GM12865 (cell line): ENCODE data around the gene ADAMTS14.

Experiments
- DNase-seq: peaks from one replicate; pipeline ENCODE4 v3.0.0; 2010; ENCODE audit warnings: low read depth
- H3K4me3 ChIP-seq: 2 replicates; pipeline ENCODE4 v1.5.1; 2011; ENCODE audit warnings: mild to moderate bottlenecking, low read depth, low read length, control low read depth
- CTCF ChIP-seq: IDR thresholded peaks from 2 replicates; pipeline ENCODE4 v1.5.1; 2011; ENCODE audit warnings: low read length, control low read depth, low read depth, inconsistent platforms; ENCODE audit not compliant: insufficient read depth; ENCODE audit errors: missing control alignments

The ADAMTS14 gene

DNA sequence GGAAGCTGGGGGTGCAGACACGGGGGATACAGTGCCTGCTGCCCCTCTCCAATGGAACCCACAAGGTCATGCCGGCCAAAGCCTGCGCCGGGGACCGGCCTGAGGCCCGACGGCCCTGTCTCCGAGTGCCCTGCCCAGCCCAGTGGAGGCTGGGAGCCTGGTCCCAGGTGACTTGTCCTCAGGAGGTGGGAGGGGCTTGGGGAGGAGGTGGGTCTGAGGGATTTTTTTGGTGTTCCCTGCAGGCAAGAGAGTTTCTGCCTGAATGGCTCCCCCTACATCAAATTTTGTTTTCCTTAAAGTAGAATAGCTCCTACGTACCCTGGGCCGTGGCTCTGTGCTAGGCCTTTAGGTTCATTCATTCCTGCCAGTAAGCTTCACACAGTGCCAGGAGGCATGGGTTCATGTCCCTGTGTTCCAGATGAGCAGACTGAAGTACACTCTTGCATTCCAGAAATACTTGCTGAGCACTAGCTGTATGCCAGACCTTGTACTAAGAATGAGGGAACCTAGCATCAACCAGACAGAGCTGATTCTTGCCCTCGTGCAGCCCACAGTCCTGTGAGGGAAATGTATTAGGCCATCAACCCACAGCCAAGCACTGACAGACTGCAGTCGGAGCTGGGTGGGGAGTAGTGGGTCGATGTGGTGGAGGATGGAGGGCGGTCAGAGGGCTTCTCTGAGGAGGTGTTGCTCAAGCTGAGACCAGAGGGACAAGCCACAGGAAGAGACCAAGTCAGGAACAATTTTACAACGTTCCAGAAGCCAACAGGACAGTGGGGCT lies 81.7 kb downstream of the ADAMTS14 start:
- no peak overlapping the region for H3K4me3 ChIP-seq
- TF ChIP-seq CTCF = no peak
- DNase-seq = no peak

DNA sequence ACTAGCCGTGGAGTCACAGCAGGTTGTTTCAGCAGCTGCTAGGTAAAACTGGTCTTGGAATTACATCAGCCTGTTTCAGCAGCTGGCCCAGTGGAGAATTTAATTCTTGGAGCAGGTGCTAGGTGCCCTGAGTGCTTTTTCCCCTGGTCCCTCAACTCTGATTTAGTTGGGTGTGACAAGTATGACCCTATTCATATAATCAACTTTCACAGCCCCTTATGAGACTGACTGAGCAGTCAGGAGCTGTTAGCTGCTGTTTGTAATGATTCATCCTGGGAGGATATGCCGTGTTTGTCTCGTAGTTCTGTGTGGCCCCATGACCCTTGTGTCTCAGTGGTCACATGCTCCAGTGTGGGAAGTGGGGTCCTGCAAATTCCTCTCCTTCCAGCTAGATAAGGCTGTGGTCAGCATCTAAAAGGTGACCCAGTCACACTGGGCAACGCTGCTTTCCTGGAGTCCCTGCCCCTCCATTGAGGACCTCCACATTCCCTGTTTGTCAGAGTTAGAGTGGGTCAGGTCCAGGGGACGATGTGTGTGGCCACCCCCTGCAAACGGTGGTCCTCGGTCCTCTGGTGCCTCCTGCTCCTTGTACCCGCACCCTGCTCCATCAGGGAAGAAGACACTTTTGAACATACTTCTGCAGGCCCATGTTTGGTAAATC lies 84.5 kb downstream of the ADAMTS14 start:
- no peak for TF ChIP-seq CTCF
- H3K4me3 ChIP-seq = no peak overlapping the region
- DNase-seq = no peak

- H3K4me3 ChIP-seq = no peak overlapping the region
- no peak for TF ChIP-seq CTCF
- no peak for DNase-seq
Measured at GRCh38 chr10:70757856-70758255, 85.5 kb downstream of the ADAMTS14 start.

DNA sequence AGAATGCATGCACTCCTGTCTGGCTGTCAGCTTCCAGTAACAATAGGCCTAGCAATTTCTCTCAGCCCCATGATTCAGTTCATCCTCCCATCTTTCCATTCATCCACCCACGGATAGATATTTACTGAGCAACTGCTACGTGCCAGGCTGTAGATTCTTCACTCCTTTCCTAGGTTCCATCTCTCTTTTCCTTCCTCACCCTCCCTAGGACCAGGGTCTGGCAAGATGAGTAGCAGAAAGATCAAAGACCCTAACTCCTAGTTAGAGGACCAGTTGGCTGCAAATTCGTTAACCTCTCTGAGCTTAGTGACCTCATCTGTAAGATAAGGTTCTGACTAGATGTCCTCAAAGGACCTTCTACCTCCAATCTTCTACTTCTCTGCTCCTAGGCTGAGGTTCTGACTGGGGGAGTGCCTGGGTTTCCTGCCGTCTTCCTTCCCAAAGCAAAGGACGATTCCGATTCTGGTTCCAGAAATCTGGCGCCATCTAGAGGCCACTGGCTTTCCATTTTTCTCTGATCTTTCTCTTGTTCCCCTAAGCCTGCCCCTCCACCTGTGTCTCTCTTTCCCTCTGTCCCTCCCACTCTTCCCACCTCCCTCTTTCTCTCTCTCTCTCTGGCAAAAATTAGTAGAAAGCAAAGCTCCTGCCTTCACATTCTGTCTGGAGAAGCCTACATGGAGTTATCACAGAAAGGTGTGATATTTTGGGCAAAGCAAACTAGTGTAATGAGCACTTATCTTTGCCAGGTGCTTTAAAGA lies 86.6 kb downstream of the ADAMTS14 start:
- no peak overlapping the region for H3K4me3 ChIP-seq
- DNase-seq = peak; percentile 67
- TF ChIP-seq CTCF = peak; percentile 67

- TF ChIP-seq CTCF = no peak
- no peak overlapping the region for H3K4me3 ChIP-seq
- DNase-seq = no peak
Measured at GRCh38 chr10:70759781-70760180, 87.5 kb downstream of the ADAMTS14 start.

GRCh38 chr10:70760271-70760787 lies 88.0 kb downstream of the ADAMTS14 start:
- DNase-seq = no peak
- TF ChIP-seq CTCF = no peak
- no peak overlapping the region for H3K4me3 ChIP-seq
